NCI-H2107 treated with DMSO at 0.1 percent for 48 hours (cell line): ENCODE data around the gene CFAP97D2.
"Not testable (repeated sequence)": the region's sequence is repeated elsewhere in the genome, so short reads cannot be mapped to it uniquely, and the experiment has no call there.

Source experiments
- DNase-seq: peaks from one replicate; lab custom pipeline; 2025; ENCODE audit not compliant: unreplicated experiment; lab: John Stamatoyannopoulos, UW

Gene CFAP97D2

GRCh38 chr13:114231886-114232285 lies 52.8 kb downstream of the CFAP97D2 start:
- DNase-seq, result no peak

- DNase-seq, result no peak
Observed at GRCh38 chr13:114234266-114234644, 55.2 kb downstream of the CFAP97D2 start.

- peak; percentile 70 for DNase-seq
Observed at GRCh38 chr13:114234645-114235421, 55.8 kb downstream of the CFAP97D2 start, which contains the start of gene CDC16. Gene CDC16, plus strand, starts transcription at chr13:114234897. Its CDS starts 188 bp downstream, at chr13:114235085.

GRCh38 chr13:114235697-114236096 lies 56.6 kb downstream of the CFAP97D2 start:
- no peak for DNase-seq

DNA sequence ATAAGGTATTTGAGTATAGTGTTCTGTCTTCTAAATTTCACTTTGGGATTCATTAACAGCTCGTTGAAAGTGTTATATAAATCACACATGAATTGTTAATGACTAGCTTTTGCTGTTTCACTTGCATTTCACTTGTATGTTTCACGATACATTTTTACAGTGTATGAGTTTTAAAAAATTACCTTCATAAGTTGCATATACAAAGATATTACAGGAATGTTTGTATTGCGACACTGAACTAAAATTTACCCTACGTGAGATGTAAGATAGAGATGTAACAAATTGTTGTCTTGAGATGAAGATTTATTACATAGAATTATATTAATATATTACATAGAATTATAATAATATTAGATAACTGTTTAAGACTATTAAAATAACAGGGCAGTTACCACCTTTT lies 57.2 kb downstream of the CFAP97D2 start:
- no peak for DNase-seq

- DNase-seq, result no peak
Observed at GRCh38 chr13:114237415-114238112, 58.5 kb downstream of the CFAP97D2 start.

DNA sequence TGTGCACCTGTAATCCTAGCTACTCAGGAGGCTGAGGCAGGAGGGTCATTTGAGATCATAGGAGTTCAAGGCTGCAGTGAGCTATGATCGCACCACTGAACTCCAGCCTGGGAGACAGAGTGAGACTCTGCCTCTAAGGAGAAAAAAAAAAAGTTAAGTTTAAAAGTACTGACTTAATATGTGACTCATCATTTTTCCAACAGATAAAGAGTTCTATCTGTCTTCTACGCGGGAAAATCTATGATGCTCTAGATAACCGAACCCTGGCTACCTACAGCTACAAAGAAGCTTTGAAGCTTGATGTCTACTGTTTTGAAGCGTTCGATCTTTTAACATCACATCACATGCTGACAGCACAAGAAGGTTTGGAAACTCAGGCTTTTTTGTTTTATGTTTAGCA lies 62.9 kb downstream of the CFAP97D2 start:
- no peak for DNase-seq

GRCh38 chr13:114243971-114244370 lies 64.9 kb downstream of the CFAP97D2 start:
- no peak for DNase-seq

DNA sequence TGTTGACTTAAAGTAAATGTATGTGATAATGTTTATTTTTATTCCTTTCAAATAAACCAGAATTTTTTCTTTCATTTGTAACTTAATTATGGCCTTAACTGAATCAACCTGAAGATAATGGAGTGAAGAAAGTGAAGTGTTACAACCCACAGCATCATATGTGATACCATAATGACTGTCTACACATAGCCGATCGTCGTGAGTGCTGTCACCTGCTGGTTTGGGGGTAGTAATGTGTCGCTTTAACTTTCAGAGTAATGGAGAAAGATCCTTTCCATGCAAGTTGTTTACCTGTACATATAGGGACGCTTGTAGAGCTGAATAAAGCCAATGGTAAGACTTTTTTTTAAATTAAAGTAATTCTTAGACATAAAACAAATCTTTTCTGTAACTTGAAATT lies 65.6 kb downstream of the CFAP97D2 start:
- DNase-seq, result no peak

GRCh38 chr13:114248011-114248410 lies 69.0 kb downstream of the CFAP97D2 start:
- DNase-seq, result no peak

DNA sequence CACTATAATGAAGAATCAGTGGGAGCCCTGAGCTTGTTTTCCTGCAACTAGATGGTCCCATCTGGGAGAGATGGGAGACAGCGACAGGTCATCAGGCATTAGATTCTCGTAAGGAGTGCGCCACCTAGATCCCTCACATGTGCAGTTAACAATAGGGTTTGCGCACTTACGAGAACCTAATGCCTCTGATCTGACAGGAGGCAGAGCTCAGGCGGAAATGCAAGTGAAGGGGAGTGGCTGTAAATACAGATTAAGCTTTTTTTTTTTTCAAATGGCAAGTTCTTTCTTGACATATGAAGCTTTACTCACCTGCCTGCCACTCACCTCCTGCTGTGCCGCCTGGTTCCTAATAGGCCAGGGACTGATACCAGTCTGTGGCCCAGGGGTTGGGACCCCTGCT lies 70.0 kb downstream of the CFAP97D2 start:
- DNase-seq, result peak; percentile 20

GRCh38 chr13:114251639-114252440 lies 72.8 kb downstream of the CFAP97D2 start:
- DNase-seq, result not testable (repeated sequence)

- no peak for DNase-seq
Observed at GRCh38 chr13:114256547-114256946, 77.5 kb downstream of the CFAP97D2 start.

GRCh38 chr13:114257014-114257413 lies 78.0 kb downstream of the CFAP97D2 start:
- DNase-seq, result no peak

DNA sequence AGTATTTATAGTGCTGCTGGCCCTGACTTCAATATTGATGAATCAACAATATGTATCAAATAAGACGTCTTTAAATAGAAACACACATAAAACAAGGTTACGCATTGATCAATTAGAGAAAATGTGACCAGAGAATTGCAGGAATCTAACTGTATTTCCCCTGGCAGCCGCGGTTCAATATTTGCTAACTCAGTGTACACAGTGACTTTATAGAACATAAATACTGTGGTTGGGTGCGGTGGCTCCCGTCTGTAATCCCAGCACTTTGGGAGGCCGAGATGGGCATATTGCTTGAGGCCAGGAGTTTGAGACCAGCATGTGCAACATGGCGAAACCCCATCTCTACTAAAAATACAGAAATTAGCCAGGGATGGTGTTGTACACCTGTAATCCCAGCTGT lies 79.5 kb downstream of the CFAP97D2 start:
- no peak for DNase-seq

DNA sequence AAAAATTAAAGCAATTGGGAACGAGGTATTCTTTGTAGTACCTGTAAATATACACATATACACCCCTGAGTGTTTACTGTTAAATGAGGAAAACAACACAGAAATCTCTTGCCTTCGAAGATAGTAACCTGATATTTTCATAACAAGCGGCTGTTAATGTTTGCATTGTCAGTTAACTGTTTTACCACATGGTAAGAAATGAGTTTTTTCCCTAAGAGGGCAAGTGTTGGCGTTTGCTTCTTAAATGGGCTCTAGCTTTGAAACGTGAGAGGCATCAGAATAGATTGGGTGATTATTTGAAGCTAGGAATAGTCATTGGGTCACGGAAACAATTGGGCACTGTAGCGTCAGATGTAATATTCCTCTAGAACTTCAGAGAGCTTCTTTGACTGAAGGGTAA lies 80.3 kb downstream of the CFAP97D2 start:
- DNase-seq, result peak; percentile 88

DNA sequence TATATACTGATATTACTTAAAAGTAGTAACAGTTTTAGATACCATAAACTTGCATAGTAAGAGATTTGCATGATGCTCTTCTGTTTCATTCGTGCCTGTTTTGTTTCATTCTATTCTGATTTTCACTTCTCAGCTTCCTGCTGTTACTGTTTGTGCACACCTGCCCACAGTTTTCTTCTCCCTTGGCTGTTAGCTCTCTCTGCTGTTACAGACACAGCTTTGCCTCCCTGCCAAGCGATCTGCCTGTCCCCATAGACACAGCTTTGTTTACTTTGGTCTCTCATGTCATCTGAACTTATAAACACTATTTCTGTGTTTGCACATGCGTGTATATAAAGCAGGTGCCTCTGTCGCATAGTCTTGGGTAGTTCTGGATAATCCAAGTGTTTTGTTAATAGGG lies 80.9 kb downstream of the CFAP97D2 start:
- DNase-seq, result peak; percentile 89

- no peak for DNase-seq
Observed at GRCh38 chr13:114260814-114261213, 81.8 kb downstream of the CFAP97D2 start.

DNA sequence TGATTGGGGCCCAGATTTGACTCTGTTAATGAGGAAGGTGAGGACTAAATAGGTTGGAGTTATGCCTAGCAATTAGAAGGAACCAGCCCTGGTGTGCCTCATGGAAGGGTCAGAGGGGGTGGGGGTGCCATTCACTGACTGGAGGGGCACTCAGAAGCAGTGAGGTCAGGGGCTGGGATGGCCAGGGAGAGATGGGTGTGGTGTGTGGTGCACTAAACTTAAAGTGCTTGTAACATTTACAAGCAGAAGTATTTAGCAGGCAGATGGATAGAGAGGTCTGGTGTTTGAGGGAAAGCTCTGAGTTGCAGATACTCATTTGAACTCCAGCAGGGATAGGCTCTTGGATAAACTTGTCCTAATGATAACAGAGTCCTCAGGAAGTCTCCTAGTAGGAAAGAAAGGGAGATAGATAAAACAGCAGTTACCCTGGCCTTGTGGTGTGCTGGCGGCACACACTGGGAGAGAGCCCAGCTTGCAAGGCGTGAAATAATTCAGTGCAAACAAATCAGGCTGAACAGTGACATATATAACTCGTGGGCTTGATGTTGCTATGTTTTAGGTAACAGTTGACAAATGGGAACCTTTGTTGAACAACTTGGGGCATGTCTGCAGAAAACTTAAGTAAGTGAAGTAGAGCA lies 82.4 kb downstream of the CFAP97D2 start:
- DNase-seq, result no peak

- DNase-seq, result peak; percentile 59
Observed at GRCh38 chr13:114263578-114263977, 84.5 kb downstream of the CFAP97D2 start.

- not testable (repeated sequence) for DNase-seq
Observed at GRCh38 chr13:114264313-114264712, 85.3 kb downstream of the CFAP97D2 start.
